ENCODE measurements around the gene ZGLP1. TPM values are rescaled to one million over a fixed set of nuclear protein-coding genes. Genes with fewer than 3 reads are reported as not detected.
A peak's percentile ranks its signal among the peaks of the same experiment; 100 is the strongest.

Gene ZGLP1
- total RNA-seq, 1 donor from 2014 or later = 6.2 TPM

DNA sequence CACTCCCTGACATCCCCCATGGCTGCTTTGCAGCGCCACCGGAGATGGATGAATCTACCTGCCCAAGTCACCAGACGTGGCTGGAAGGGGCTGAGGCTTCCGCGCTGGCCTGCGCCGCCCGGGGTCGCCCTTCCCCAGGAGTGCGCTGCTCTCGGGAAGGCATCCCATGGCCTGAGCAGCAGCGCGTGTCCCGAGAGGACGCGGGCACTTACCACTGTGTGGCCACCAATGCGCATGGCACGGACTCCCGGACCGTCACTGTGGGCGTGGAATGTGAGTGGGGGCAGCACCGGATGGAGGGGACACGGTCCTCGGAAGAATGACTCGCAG, 15.3 kb downstream of the ZGLP1 start:
- Histone ChIP-seq H3K36me3 (no peaks in the 10 kb centered on the region), H3K27ac (no peak overlapping the region), H3K27me3 (ENCODE audit: low read depth) (peaks cover 54% of the 10 kb centered on the region), H3K4me1 (peaks cover 67% of the 10 kb centered on the region), H3K9me3 (no peaks in the 10 kb centered on the region), H3K4me3 (no peak overlapping the region)
- ATAC-seq (no peak), DNase-seq (no peak)
- TF ChIP-seq, protein P1, sequence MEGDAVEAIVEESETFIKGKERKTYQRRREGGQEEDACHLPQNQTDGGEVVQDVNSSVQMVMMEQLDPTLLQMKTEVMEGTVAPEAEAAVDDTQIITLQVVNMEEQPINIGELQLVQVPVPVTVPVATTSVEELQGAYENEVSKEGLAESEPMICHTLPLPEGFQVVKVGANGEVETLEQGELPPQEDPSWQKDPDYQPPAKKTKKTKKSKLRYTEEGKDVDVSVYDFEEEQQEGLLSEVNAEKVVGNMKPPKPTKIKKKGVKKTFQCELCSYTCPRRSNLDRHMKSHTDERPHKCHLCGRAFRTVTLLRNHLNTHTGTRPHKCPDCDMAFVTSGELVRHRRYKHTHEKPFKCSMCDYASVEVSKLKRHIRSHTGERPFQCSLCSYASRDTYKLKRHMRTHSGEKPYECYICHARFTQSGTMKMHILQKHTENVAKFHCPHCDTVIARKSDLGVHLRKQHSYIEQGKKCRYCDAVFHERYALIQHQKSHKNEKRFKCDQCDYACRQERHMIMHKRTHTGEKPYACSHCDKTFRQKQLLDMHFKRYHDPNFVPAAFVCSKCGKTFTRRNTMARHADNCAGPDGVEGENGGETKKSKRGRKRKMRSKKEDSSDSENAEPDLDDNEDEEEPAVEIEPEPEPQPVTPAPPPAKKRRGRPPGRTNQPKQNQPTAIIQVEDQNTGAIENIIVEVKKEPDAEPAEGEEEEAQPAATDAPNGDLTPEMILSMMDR (IDR thresholded peaks at IDR 0.05) = no peak
- intact Hi-C loops (cut with DNase I) = no loop called here

DNA sequence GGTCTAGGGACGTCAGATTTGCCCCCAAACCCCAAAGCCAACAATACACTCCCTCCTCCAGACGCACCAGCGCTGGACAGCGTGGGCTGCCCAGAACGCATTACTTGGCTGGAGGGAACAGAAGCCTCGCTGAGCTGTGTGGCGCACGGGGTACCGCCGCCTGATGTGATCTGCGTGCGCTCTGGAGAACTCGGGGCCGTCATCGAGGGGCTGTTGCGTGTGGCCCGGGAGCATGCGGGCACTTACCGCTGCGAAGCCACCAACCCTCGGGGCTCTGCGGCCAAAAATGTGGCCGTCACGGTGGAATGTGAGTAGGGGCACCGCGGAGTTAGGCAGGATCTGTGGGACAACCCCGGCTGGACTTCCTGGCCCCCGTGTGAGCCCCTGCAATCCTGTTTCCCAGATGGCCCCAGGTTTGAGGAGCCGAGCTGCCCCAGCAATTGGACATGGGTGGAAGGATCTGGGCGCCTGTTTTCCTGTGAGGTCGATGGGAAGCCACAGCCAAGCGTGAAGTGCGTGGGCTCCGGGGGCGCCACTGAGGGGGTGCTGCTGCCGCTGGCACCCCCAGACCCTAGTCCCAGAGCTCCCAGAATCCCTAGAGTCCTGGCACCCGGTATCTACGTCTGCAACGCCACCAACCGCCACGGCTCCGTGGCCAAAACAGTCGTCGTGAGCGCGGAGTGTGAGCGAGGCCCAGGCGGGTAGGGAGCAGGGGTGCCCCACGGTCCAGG, 15.8 kb downstream of the ZGLP1 start:
- TF ChIP-seq, protein P1 (IDR thresholded peaks at IDR 0.05) = no peak
- Histone ChIP-seq H3K9me3 (no peaks in the 10 kb centered on the region), H3K27ac (no peak overlapping the region), H3K27me3 (ENCODE audit: low read depth) (peaks cover 58% of the 10 kb centered on the region), H3K4me1 (peaks cover 72% of the 10 kb centered on the region), H3K36me3 (no peaks in the 10 kb centered on the region), H3K4me3 (no peak overlapping the region)
- intact Hi-C loops (cut with DNase I) = no loop called here
- no peak for ATAC-seq
- no peak for DNase-seq

DNA sequence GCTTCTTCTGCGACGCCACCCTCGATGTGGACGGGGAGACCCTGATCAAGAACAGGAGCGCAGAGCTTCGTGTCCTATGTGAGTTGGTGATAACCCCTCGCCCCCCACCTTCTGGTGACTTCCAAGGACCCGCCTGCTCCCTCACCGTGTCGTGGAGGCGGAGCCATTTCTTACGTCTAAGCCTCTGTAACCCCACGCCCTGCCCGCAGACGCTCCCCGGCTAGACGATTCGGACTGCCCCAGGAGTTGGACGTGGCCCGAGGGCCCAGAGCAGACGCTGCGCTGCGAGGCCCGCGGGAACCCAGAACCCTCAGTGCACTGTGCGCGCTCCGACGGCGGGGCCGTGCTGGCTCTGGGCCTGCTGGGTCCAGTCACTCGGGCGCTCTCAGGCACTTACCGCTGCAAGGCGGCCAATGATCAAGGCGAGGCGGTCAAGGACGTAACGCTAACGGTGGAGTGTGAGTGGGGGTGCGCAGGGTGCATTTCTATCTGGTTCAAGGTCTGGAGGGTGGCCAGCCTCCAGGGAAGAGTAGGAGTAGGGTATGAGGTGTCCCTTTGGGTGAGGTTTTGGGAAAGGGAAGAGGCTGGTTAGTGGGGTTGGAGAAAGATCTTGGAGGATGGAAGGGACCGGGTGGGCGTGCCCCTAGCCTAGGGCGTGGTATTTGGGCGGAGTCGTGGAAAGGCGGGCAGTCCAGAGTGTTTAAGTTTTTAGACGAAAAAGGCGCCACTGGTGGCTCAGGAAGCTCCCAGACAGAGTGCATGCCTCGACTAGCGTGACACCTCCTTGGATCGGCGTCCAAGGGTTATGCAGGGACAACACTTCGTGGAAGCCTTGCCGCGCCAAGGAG, 16.6 kb downstream of the ZGLP1 start:
- no peak for DNase-seq
- intact Hi-C loops (cut with DNase I) = no loop called here
- peak overlapping the region; percentile 68 for H3K4me3 ChIP-seq

DNA sequence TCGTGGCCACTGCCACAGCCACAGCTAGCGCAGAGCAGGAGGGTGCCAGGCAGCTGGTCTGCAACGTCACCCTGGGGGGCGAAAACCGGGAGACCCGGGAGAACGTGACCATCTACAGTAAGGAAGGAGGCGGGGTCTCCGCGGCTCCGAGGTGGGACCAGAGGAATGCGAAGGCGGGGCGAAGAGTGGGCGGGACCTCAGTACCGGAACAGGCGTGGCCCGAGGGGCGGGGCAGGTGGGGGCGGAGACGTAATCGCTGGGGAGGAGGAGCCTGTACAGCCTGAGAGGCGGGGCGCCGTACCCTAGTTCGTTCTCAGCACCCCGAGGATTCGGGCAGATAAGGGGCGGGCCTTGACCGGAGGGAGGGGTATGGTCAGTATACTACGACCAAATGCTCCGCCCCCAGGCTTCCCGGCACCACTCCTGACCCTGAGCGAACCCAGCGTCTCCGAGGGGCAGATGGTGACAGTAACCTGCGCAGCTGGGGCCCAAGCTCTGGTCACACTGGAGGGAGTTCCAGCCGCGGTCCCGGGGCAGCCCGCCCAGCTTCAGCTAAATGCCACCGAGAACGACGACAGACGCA, 17.3 kb downstream of the ZGLP1 start:
- peaks cover 58% of the 10 kb centered on the region for H3K27me3 ChIP-seq (ENCODE audit: low read depth)
- peak; percentile 94 for DNase-seq
- ATAC-seq = peak; percentile 58 to 85
- TF ChIP-seq, protein P1 (IDR thresholded peaks at IDR 0.05) = no peak
- intact Hi-C loops (cut with DNase I) = no loop called here
- peak overlapping the region; percentile 68 for H3K4me3 ChIP-seq
- H3K9me3 ChIP-seq = no peaks in the 10 kb centered on the region
- peaks cover 87% of the 10 kb centered on the region for H3K4me1 ChIP-seq
- peak overlapping the region; percentile 80 for H3K27ac ChIP-seq
- H3K36me3 ChIP-seq = no peaks in the 10 kb centered on the region

More for the DNA sequence above, 16.6 kb downstream of the ZGLP1 start:
- no peaks in the 10 kb centered on the region for H3K9me3 ChIP-seq
- TF ChIP-seq, protein P1 (IDR thresholded peaks at IDR 0.05) = no peak
- H3K27me3 ChIP-seq (ENCODE audit: low read depth) = peaks cover 58% of the 10 kb centered on the region
- H3K4me1 ChIP-seq = peaks cover 80% of the 10 kb centered on the region
- no peak for ATAC-seq
- H3K36me3 ChIP-seq = no peaks in the 10 kb centered on the region
- no peak overlapping the region for H3K27ac ChIP-seq

DNA sequence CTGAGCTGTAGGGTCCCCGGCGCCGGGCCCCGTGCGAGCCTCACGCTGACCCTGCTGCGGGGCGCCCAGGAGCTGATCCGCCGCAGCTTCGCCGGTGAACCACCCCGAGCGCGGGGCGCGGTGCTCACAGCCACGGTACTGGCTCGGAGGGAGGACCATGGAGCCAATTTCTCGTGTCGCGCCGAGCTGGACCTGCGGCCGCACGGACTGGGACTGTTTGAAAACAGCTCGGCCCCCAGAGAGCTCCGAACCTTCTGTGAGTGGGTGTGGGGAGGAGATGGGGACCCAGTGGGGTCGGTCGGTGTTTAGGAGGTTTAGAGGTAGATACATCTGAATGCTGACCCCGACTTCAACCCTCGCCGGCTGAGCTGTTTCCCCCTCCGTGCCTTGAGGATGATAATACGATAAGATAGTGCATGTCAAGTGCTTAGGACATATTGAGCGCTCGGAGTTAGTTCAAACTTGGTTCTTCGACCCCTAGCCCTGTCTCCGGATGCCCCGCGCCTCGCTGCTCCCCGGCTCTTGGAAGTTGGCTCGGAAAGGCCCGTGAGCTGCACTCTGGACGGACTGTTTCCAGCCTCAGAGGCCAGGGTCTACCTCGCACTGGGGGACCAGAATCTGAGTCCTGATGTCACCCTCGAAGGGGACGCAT, 17.9 kb downstream of the ZGLP1 start:
- TF ChIP-seq, protein P1 (IDR thresholded peaks at IDR 0.05) = no peak
- DNase-seq = no peak

More for the DNA sequence above, 17.9 kb downstream of the ZGLP1 start:
- intact Hi-C loops (cut with DNase I) = no loop called here
- Histone ChIP-seq H3K4me1 (peaks cover 93% of the 10 kb centered on the region), H3K4me3 (peak overlapping the region; percentile 68), H3K27ac (peak overlapping the region; percentile 80), H3K27me3 (ENCODE audit: low read depth) (peaks cover 58% of the 10 kb centered on the region), H3K36me3 (no peaks in the 10 kb centered on the region), H3K9me3 (no peaks in the 10 kb centered on the region)
- no peak for ATAC-seq

Data from lower lobe of right lung (tissue), 2 donors.